ENCODE data around the gene CORO7.
A peak's percentile ranks its signal among the peaks of the same experiment; 100 is the strongest.

CORO7 gene

DNA sequence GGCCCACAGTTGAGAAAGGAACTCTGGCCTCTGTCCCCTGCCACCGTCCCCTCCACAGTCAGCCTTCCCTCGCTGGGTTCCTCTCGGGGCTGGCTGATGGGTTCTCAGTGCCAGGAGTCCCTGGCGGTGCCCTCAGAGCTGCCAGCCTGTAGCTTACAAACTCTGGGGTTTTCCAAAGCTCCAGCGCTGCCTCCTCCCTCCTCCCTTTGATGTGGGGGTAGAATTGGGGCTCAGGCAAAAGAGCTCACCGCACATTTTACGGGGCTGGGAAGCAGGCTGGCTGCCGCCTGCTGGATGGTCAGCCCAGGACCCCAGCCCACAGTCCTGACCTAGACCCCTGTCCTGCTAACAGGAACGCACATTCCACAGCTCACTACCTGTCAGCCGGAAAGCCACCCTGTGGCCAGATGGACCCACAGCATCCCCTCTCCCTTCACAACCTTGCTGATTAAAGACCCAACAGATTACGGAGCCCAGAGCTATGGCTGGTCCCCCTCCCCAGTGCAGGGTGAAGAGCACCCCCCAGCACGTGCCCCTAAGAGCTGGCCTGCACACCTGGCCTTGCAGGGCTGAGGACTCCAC, 38.7 kb downstream of the CORO7 start:
- TF ChIP-seq GATA3 (IDR thresholded peaks at IDR 0.05; ENCODE audit: low read depth, low read length) (no peak), GATA2 (IDR thresholded peaks at IDR 0.05; ENCODE audit: low read depth, low read length) (no peak)

DNA sequence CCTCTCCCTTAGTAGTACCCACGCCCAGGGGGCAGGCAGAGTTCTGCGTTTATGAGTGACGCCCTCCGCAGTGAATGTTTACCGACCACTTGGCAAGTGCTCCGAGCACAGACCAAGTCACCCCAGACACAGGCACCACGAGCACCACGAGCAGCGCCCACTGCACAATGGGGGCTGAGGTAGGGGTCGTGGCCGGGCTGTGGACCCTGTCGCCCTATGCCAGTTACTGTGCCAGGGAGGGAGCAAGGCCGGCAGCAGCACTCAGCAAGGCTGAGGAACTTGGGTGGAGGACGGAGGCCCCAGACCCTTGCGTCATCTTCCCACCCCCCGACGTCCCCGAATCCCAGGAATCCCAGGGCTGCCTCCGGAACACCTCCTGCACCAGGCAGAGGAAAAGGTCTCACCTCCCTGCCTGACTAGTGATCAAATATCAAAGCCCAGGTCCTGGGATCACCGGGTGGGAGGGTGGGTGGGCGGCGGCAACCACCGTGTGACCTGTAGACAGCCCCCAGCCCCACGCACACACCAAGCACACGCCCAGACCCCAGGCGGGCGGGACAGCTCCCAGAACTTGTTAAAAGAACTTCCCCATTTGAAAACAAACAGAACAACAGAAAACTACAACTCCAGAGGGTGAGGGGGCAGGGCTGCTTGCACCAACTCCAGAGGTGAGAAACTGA, 39.4 kb downstream of the CORO7 start:
- TF ChIP-seq GATA2 (IDR thresholded peaks at IDR 0.05; ENCODE audit: low read depth, low read length) (no peak), GATA3 (IDR thresholded peaks at IDR 0.05; ENCODE audit: low read depth, low read length) (no peak)

DNA sequence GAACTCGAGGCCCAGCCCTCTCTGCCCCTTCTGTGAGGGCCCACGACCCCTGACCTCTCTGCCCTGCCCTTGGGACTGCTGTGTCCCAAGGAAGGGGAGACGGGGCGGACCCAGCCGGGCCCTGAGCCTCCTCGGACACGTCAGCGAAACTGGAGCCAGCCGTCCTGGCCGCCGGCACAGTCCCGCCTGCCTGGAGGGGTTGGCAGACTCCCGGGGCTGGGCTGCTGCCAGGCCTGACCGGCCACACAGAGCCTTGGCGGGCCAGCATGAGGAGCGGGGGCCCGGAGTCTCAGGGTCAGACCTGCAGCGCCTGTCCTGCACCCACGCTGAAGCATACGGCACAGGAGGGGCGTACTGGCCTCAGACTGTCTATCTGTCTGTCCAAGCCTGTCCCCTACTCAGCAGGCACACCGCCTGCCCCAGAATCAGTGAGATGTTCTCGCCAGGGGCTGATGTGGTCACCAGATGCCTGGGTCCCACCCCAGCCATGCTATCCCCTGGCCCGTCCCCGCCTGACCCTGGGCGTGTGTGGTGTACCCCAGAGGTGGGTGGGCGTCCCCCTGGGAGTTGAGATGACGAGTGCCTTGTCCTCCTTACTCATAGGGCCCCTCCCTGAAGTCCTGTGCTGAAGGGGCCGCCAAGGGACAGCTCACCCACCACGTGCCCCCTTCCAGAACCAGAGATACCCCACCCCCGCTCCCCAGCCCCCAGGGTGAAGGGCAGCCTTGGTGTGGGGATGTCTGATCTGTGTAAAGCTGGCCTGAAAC, 40.1 kb downstream of the CORO7 start:
- TF ChIP-seq GATA3 (IDR thresholded peaks at IDR 0.05; ENCODE audit: low read depth, low read length) (no peak), GATA2 (IDR thresholded peaks at IDR 0.05; ENCODE audit: low read depth, low read length) (no peak)

DNA sequence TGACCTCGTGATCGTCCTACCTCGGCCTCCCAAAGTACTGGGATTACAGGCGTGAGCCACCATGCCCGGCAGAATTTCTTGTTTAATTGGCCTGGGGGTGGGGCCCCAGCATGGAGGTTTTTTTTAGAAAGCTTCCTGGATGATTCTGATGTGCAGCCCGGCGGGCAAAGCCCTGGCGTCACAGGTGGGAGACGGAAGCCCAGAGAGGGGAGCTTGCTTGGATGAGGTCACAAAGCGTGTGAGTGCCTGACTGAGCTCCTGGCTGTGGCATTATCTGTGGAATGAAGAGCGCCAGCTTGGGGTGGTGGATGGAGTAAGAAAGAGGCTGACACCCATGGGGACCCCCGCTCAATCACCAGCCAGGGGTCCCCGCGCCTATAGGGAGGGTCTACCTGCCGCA, 40.7 kb downstream of the CORO7 start:
- TF ChIP-seq GATA3 (IDR thresholded peaks at IDR 0.05; ENCODE audit: low read depth, low read length) (no peak), GATA2 (IDR thresholded peaks at IDR 0.05; ENCODE audit: low read depth, low read length) (no peak)

DNA sequence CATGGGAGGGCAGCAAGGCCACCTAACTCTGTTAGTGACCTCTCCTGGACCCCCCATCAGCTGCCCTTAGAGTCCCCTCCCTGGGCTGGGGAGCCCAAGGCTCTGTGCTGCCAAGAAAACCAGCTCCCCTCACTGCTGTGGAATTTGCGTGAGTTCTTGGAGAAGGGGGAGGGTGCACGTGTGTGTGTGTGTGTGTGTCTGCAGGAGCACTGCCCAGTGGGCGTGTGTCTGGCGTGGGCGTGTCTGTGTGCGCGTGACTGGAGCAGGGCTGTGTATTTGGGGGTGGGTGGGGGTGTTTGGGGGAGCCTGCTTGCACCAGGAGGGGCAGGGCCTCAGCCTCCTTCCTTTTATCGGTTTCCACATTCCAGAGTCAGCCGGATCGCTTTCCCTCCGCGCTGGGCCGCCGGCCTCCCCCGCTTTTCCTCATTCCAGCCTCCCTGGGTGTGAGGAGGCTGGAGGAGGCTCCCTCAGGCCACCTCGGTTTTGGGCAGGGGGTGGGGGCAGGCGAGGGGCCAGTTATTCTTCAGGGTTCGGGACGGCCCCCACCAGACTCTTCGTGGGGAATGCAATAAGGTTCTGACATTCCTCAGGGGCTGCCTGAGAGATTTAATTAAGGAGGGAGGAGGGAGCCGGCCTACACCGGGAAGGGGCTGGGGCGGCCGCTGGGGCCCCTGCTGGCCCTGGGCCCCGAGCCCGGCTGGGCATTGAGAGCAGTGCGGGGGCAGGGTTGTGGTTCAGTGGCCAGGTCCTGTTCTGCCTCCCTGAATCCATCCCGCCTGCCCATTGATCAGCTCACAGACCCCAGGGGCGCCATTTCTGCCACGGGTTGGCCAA, 42.3 kb downstream of the CORO7 start:
- no peak for TF ChIP-seq GATA3 (IDR thresholded peaks at IDR 0.05; ENCODE audit: low read depth, low read length)
- no peak for TF ChIP-seq GATA2 (IDR thresholded peaks at IDR 0.05; ENCODE audit: low read depth, low read length)

DNA sequence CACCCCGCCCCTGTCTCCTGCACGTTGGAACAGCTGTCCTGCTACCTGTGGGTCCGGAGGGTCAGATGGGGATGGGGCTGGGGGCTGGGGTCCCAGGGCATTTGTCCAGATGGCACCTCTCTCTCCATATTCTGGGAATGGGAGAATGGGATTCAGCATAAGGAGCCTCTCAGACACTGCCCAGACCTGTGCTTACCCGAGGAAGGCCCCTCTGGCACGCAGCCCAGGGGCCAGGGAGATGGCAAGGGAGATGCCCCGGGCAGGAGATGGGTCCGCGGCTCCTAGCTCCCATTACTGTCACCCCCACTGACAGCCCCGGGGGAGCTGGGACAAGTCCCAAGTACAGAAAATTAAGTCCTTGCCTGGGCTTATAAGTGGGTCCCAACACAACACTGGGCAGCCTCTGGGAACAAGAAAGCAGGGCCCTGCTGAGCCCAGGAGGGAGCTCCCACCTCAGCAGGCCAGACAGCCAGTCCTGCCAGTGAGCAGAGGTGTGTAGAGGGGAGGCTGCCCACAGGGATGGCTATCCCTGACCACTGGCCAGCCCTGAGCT, 43.0 kb downstream of the CORO7 start:
- TF ChIP-seq GATA3 (IDR thresholded peaks at IDR 0.05; ENCODE audit: low read depth, low read length) = no peak
- TF ChIP-seq GATA2 (IDR thresholded peaks at IDR 0.05; ENCODE audit: low read depth, low read length) = peak; percentile 47; the same call in 1 of the 2 replicates

DNA sequence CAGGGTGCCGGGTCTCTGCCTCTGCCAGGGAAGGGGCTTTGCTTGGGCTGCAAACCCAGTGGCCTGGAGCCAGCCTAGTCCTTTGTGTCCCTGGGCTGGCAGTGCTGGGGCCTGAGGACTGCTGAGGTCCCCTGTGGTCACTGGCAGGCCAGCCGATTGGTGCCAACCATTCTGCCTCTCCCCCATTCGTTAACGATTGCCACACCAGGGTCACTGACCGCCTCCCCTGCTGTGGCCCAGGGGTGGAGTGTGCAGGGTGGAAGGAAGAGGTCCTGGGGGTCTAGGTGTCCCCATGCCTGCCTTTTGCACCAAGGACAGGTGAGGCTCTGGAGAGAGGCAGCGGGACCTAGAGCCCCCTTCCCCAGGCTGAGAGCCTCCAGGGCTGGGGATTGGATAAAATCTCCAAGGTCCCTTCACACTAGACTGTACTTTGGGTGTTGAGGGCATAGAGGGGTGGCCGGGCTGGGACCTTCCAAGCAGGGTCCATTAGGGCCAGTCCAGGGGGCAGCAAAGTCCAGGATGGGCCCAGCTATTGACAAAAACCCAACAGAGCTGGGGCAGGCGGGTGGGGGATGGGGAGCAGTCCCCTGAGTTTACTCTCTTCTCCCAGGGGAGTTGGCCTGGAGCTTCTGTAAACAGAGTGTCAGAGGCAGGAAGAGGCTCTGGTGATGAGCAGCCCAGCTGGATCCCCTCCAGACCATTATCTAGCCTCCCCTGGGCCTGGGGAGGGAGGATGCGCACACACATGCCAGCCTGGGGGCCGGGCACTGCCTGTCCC, 43.6 kb downstream of the CORO7 start:
- no peak for TF ChIP-seq GATA3 (IDR thresholded peaks at IDR 0.05; ENCODE audit: low read depth, low read length)
- TF ChIP-seq GATA2 (IDR thresholded peaks at IDR 0.05; ENCODE audit: low read depth, low read length) = peak; percentile 57

DNA sequence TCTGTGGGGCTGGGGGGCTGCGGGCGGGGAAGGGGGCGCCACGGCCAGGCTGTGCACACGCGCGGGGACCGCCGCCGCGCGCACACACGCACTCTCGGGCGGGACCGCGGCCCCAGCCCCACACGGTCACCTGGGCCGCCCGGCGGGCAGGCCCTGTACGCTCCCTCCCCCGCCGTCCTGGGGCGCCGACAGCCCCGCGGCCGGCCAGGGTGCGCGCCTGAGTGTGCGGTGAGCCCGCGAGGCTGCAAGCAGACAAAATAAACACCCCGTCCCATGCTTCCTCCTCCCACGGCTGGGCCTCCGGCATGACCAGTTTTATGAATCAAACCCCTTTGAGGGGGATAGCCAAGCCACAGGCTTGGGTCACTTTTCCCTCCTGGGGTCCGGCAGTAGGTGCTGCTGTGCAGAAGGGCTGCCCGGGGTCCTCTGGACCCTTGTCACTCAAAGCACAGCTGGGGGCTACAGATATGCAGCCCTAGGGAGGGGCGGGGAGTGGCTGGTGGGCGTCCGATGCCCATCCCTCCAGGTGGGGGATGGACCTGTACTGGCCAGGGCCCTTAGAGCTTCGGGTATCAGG, 44.3 kb downstream of the CORO7 start:
- TF ChIP-seq GATA3 (IDR thresholded peaks at IDR 0.05; ENCODE audit: low read depth, low read length) (no peak), GATA2 (IDR thresholded peaks at IDR 0.05; ENCODE audit: low read depth, low read length) (no peak)

DNA sequence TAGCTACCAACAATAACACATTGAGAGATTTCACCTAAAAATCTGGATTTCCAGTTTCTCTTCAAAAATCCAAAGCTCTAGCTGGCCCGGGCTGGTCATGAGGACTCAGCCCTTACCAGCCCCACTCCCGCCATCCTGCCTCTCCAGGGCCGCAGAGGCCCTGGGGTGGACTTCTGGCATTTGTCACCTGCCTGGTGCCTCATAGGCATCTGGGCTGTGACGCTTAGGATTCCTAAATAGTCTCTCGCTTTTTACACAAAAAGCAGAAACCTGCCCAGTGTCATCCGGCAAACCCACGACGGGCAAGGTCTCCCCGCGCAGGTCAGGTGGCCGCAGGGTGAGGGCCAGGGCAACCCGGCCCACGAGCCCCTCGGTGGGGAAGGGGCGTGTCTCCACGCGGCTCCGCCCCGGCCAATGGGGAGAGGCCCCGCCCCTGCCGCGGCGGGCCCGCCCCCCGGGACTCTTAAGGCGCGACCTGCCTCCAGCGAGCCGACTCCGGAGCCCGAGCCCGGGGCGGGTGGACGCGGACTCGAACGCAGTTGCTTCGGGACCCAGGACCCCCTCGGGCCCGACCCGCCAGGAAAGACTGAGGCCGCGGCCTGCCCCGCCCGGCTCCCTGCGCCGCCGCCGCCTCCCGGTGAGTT, 44.9 kb downstream of the CORO7 start, which contains the start of gene VASN:
TSS of gene VASN (plus strand) at position 492 of the 644 bp plus-strand sequence. CDS start 9,030 bp downstream, outside the sequence.
- TF ChIP-seq GATA3 (IDR thresholded peaks at IDR 0.05; ENCODE audit: low read depth, low read length) (no peak), GATA2 (IDR thresholded peaks at IDR 0.05; ENCODE audit: low read depth, low read length) (no peak)

DNA sequence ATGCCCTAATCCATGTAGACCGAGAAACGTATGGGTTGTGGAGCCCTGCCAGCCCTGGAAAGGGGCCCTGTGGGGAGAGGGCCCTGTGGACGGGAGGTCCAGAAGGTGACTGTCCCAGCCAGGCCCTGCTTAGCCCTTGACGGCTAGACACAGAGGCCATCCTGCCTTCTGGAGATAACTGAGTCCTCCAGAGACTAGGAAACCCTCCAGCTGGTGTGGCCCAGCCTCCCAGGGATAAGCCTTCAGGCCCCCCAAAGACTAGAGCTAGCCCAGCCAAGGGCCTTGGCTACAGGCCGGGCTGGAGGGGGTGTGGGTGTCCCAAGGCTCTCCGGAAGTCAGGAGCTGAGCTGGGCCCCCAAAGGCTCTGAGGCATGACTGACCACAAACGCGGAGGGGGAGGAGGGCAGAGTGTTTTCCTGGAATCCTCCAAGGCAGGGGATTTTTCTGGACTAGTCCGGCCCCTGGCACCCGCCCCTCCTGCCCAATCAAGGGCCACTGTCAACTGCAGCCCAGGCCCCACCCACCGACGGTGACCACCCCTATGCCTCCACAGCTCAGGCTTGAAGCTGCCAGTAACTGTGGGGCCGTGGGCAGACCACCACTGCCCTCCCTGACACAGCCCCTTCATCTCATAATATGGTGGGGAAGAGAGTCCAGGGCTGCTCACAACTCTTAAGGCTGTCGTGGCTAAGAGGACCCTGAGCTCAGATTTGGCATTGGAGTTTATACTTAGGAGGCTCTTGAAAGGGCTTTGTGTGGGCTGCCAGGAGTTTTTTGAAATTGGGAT, 45.6 kb downstream of the CORO7 start:
- TF ChIP-seq GATA2 (IDR thresholded peaks at IDR 0.05; ENCODE audit: low read depth, low read length) = no peak
- no peak for TF ChIP-seq GATA3 (IDR thresholded peaks at IDR 0.05; ENCODE audit: low read depth, low read length)

DNA sequence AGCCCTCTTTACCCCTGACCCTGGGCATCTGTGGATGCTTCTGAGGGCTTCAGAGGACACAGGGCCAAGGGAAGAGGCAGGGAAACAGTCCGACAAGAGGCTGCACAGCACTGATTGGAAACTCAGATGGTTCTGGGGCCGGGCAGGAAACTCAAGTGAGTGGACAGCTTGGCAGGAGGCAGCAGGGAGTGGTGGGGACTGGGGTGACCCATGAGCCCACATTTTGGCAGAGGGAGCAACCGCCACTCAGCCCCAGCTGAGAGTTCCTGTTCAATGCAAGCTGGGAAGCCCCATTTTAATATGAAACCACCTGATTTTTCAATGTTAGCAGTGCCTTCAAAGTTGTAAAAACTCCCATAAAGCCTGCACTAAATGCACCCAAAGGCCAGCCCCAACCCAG, 46.2 kb downstream of the CORO7 start:
- TF ChIP-seq GATA3 (IDR thresholded peaks at IDR 0.05; ENCODE audit: low read depth, low read length) = no peak
- TF ChIP-seq GATA2 (IDR thresholded peaks at IDR 0.05; ENCODE audit: low read depth, low read length) = no peak

Measured in SH-SY5Y (cell line).